ENCODE data around the gene PKN2. TPM values are rescaled to one million over a fixed set of nuclear protein-coding genes. Genes with fewer than 3 reads are reported as not detected.
"Not testable (repeated sequence)": the region's sequence is repeated elsewhere in the genome, so short reads cannot be mapped to it uniquely, and the experiment has no call there.

The PKN2 gene
- total and polyA plus RNA-seq, 8 donors, result 41.7 to 127 (median 115) TPM

GRCh38 chr1:88698764-88699163 is 14.7 kb downstream of the PKN2 start:
- TF ChIP-seq CTCF (IDR thresholded peaks at IDR 0.05), result no peak
- DNase-seq, result no peak
- no peaks in the 10 kb centered on the region for H3K27me3 ChIP-seq
- intact Hi-C loops (cut with DNase I), result no loop called here
- ATAC-seq, result no peak
- H3K4me3 ChIP-seq, result no peak overlapping the region
- no peaks in the 10 kb centered on the region for H3K36me3 ChIP-seq
- no peak overlapping the region for H3K27ac ChIP-seq
- H3K4me1 ChIP-seq, result peaks cover 5 to 48% of the 10 kb centered on the region in 2 donors
- H3K9me3 ChIP-seq, result peaks cover 0 to 3% of the 10 kb centered on the region in 2 donors

- TF ChIP-seq CTCF (IDR thresholded peaks at IDR 0.05), result no peak
- no peaks in the 10 kb centered on the region for H3K36me3 ChIP-seq
- ATAC-seq, result peak; percentile 35
- intact Hi-C loops (cut with DNase I), result no loop called here
- peaks cover 0 to 3% of the 10 kb centered on the region in 2 donors for H3K9me3 ChIP-seq
- H3K4me1 ChIP-seq, result peaks cover 5 to 48% of the 10 kb centered on the region in 2 donors
- H3K27ac ChIP-seq, result peak overlapping the region; percentile 27 to 84
- H3K4me3 ChIP-seq, result no peak overlapping the region
- no peak for DNase-seq
- no peaks in the 10 kb centered on the region for H3K27me3 ChIP-seq
Measured at GRCh38 chr1:88700425-88701013, 16.4 kb downstream of the PKN2 start.

- intact Hi-C loops (cut with DNase I), result no loop called here
- peak overlapping the region; percentile 27 to 84 for H3K27ac ChIP-seq
Measured at GRCh38 chr1:88701275-88701674, 17.2 kb downstream of the PKN2 start.

GRCh38 chr1:88701793-88702192 is 17.7 kb downstream of the PKN2 start:
- DNase-seq (peak in 2 of 4 donors; percentile 45 to 86), ATAC-seq (peak; percentile 53)
- intact Hi-C loops (cut with DNase I); H3K27me3 ChIP-seq; H3K36me3 ChIP-seq; H3K9me3 ChIP-seq: not testable (repeated sequence)
- Histone ChIP-seq H3K27ac (peak overlapping the region; percentile 27 to 84), H3K4me3 (peak overlapping the region in 1 of 2 donors; percentile 15), H3K4me1 (peaks cover 5 to 48% of the 10 kb centered on the region in 2 donors)

More at GRCh38 chr1:88701275-88701674, 17.2 kb downstream of the PKN2 start:
- Histone ChIP-seq H3K4me3 (peak overlapping the region in 1 of 2 donors; percentile 15), H3K27me3 (no peaks in the 10 kb centered on the region), H3K9me3 (peaks cover 0 to 3% of the 10 kb centered on the region in 2 donors), H3K4me1 (peaks cover 5 to 48% of the 10 kb centered on the region in 2 donors), H3K36me3 (no peaks in the 10 kb centered on the region)
- DNase-seq (peak in 1 of 4 donors; percentile 39), ATAC-seq (peak; percentile 85)
- TF ChIP-seq CTCF (IDR thresholded peaks at IDR 0.05), result no peak

GRCh38 chr1:88708011-88708410 is 23.9 kb downstream of the PKN2 start:
- TF ChIP-seq CTCF (IDR thresholded peaks at IDR 0.05), result no peak
- peak in 1 of 4 donors; percentile 39 for DNase-seq
- Histone ChIP-seq H3K4me3 (no peak overlapping the region), H3K27me3 (no peaks in the 10 kb centered on the region), H3K27ac (no peak overlapping the region), H3K4me1 (peaks cover 0 to 3% of the 10 kb centered on the region in 2 donors), H3K9me3 (no peaks in the 10 kb centered on the region), H3K36me3 (peaks cover 0 to 7% of the 10 kb centered on the region in 2 donors)
- intact Hi-C loops (cut with DNase I), result no loop called here
- ATAC-seq, result no peak

- H3K27ac ChIP-seq; intact Hi-C loops (cut with DNase I); H3K27me3 ChIP-seq; H3K4me1 ChIP-seq; H3K36me3 ChIP-seq; H3K4me3 ChIP-seq; ATAC-seq; DNase-seq; H3K9me3 ChIP-seq: not testable (repeated sequence)
Measured at GRCh38 chr1:88712907-88713306, 28.8 kb downstream of the PKN2 start.

- H3K36me3 ChIP-seq; H3K4me3 ChIP-seq; H3K9me3 ChIP-seq; H3K27me3 ChIP-seq; intact Hi-C loops (cut with DNase I); DNase-seq; H3K27ac ChIP-seq; H3K4me1 ChIP-seq; ATAC-seq: not testable (repeated sequence)
Measured at GRCh38 chr1:88716571-88716970, 32.5 kb downstream of the PKN2 start.
